ENCODE measurements around the gene NUDT3.

The NUDT3 gene

DNA sequence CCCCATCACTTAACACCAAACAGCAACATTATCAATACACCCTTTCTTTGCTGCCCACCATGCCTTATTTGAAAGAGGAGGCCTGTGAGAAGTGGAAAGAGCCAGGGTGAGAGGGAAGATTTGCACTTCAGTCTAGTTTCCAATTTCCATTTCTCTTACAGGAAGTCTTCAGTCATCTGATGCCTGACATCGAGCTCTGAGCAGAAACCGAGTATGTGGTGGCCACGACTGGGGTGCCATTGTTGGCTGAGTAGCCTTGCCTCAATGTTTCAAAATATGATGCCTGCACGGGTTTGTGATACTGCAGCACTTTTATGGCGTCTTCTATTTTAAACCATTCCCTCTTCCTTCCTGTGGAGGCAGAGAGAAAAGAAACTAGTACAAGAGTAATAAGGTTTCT, 103.9 kb downstream of the NUDT3 start:
- no peak overlapping the region for H3K4me3 ChIP-seq (ENCODE audit: low read depth, low read length)
- TF ChIP-seq, protein P1, sequence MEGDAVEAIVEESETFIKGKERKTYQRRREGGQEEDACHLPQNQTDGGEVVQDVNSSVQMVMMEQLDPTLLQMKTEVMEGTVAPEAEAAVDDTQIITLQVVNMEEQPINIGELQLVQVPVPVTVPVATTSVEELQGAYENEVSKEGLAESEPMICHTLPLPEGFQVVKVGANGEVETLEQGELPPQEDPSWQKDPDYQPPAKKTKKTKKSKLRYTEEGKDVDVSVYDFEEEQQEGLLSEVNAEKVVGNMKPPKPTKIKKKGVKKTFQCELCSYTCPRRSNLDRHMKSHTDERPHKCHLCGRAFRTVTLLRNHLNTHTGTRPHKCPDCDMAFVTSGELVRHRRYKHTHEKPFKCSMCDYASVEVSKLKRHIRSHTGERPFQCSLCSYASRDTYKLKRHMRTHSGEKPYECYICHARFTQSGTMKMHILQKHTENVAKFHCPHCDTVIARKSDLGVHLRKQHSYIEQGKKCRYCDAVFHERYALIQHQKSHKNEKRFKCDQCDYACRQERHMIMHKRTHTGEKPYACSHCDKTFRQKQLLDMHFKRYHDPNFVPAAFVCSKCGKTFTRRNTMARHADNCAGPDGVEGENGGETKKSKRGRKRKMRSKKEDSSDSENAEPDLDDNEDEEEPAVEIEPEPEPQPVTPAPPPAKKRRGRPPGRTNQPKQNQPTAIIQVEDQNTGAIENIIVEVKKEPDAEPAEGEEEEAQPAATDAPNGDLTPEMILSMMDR (IDR thresholded peaks at IDR 0.05; ENCODE audit: low read depth, low read length) = no peak

DNA sequence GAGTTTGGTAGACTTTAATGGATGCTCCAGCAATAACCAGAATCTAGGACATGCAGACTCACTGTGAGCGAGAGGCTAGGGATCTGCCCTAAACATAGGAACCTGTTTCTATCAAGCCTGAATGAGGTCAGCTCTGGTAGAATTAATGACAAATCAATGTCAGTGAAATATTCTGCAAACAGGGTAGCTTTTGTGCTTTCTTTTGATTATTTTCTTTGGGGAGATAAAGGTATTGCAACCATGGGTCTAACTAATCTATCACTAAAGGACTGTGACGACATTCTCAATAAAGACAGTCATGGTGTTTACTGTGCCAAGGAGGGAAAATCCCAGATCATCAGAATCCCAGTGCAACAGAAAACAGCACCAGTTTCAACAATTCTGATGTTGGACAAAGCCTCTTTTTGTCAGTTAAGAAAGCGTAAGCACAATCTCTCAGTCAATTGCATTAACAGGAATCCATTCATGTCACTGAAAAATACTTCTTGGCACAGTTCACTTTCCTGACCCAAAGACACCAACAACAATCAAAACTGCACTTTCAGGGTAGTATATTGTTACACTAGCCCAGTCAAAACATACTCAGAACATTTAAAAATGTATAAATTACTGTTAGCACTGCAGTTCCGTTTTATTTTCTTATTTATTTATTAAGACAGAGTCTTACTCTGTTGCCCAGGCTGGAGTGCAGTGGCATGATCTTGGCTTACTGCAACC, 106.9 kb downstream of the NUDT3 start:
- no peak overlapping the region for H3K4me3 ChIP-seq (ENCODE audit: low read depth, low read length)
- TF ChIP-seq, protein P1 (IDR thresholded peaks at IDR 0.05; ENCODE audit: low read depth, low read length) = no peak

DNA sequence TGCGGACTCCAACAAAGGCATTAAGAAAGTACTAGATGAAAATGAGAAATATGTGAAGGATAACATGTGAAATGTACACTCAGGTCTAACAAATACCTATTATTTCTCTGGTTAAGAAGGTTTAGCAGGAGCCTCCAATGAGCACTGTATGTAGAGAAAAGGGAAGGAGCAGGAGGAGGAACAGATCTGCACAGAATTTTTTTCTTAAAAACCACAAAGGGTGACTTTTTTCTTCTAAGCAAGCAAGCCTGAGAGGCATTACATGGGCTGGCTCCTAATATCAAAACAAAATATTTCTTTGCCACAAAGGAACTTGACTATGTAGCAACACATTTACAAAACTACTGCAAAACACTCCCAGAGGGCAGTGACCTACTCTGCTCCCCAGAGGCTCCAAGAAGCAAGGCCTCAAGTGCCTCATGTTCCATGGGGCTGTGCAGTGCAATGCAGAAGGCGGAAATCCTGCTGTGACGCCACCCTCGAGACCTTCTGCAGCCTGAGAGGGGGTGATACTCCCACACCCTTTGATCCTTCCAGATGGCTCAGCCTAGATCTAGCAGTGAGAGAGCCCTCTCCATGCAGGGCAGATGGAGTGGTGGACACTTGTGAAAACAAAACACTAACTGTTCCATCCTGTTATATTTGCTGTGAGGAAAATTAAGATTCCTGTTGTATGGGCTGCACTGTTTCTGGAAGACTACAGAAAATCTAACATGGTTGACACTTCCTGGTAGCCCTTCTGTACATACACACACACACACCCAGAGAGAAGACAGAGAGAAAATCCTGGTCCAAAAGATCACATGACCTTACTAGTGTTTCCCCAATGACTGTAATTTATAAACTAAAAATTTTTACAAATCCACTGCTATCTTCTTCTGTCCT, 107.7 kb downstream of the NUDT3 start:
- no peak overlapping the region for H3K4me3 ChIP-seq (ENCODE audit: low read depth, low read length)
- TF ChIP-seq, protein P1 (IDR thresholded peaks at IDR 0.05; ENCODE audit: low read depth, low read length) = no peak

DNA sequence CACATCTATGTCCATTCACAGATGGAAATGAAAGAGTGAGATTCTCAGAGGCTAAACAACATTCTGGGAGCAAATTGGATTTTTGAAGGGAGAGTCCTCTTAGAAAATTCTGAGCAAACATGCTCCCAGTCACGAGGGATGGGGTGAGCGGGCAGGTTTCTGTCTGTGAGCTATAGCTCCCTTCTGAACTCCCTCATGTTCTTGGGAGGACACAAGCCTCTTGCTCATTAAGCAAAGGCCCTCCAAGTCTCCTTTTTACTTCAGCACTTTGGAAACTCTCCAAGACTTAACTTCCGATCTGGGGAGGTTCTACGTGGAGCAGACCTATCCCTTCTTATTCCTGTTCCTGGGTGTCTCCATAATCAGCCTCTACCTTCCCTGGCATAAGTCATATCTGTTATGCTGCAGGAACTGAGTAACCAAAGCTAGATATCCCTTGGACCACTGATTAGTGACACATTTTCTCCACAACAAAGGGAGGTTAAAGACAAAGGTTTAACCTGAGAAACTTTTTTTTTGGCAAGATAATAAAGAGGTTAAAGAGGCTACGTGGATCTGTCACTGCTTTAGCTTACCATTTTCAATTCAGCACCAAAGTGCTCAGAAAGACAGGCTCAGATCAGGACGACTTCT, 110.7 kb downstream of the NUDT3 start:
- H3K4me3 ChIP-seq (ENCODE audit: low read depth, low read length) = no peak overlapping the region
- TF ChIP-seq, protein P1 (IDR thresholded peaks at IDR 0.05; ENCODE audit: low read depth, low read length) = no peak

DNA sequence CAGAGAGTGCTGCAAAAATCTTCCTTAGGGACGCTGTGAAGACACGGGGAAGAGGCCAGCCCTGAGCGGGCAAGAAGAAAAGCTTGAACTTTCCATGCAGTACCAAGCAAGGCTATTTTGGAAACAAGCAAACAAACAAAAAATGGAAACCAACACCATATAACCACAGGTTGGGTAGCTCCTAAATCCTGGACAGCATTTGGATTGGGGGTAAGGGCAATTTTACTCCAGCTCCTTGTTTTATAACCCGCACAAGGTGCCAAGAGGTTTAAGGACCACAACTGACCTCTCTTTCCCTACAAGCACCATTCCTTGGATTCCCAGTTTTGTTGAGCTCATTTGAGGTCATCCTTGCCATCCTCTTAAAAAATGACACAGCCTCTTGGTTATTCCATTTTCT, 112.3 kb downstream of the NUDT3 start:
- TF ChIP-seq, protein P1 (IDR thresholded peaks at IDR 0.05; ENCODE audit: low read depth, low read length) = no peak
- H3K4me3 ChIP-seq (ENCODE audit: low read depth, low read length) = no peak overlapping the region

DNA sequence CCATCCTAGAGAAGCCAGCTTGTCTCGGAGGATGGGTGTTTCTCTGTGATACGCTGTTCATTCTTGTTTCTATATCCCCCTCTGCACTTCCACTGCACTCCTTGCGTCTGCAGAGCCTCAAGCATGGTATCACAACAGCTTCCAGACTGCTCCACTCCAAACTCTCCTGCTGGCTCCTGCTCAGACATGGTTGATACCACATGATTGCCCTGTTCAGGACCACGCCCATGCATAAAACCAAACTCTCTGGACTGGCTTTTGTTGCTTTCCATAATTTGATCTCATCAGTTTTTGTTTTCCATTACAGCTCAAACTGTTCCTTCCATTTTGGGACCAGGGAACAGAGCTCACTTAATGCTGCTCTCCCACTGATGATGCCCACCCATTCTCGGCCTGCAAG, 113.6 kb downstream of the NUDT3 start:
- TF ChIP-seq, protein P1 (IDR thresholded peaks at IDR 0.05; ENCODE audit: low read depth, low read length) = no peak
- no peak overlapping the region for H3K4me3 ChIP-seq (ENCODE audit: low read depth, low read length)

DNA sequence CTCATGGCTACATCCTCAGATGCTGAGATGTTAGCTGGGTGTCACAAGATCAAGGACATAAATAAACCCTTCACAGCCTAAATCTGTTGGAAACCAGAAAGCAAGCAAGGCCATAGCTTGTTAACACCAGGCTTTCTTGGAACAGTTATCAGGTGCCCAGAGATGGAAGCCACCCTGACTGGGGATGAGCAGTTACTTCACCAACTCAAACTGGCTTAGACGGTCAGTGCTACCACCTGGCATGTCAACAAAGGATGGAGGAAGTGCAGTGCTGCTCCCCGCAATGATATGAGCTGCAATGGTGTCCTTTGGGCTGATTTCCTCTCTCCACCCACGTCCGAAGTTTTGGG, 114.7 kb downstream of the NUDT3 start:
- TF ChIP-seq, protein P1 (IDR thresholded peaks at IDR 0.05; ENCODE audit: low read depth, low read length) = no peak
- H3K4me3 ChIP-seq (ENCODE audit: low read depth, low read length) = no peak overlapping the region
